MM.1S (cell line): Measurements from ENCODE around the gene IRX6.

Experiments used
- DNase-seq: peaks from one replicate; pipeline ENCODE4 v3.0.0-alpha.2; 2015
- H2AFZ ChIP-seq: fragments of 300-600 bp; sonication (generic); 2 replicates; pipeline ENCODE4 v1.6.0; 2016; ENCODE audit warnings: antibody characterized with exemption, low read length
- H3F3A ChIP-seq: fragments of 300-600 bp; sonication (generic); 2 replicates; pipeline ENCODE4 v1.6.1; 2016; ENCODE audit warnings: mild to moderate bottlenecking, antibody characterized with exemption, low read length, moderate library complexity, mixed read lengths; ENCODE audit not compliant: insufficient read depth
- H3K27ac ChIP-seq: fragments of 300-600 bp; sonication (generic); 2 replicates; pipeline ENCODE4 v1.5.1; 2016; ENCODE audit warnings: mild to moderate bottlenecking, low read length
- H3K27me3 ChIP-seq: fragments of 300-600 bp; sonication (generic); replicated peaks from 2 replicates; pipeline ENCODE4 v1.6.0; 2016; ENCODE audit warnings: low read length; ENCODE audit not compliant: insufficient read depth
- H3K36me3 ChIP-seq: fragments of 300-600 bp; sonication (generic); replicated peaks from 2 replicates; pipeline ENCODE4 v1.6.1; 2016; ENCODE audit warnings: mild to moderate bottlenecking, low read length, mixed read lengths; ENCODE audit not compliant: insufficient read depth
- H3K4me1 ChIP-seq: fragments of 300-600 bp; sonication (generic); 2 replicates; pipeline ENCODE4 v1.6.1; 2016; ENCODE audit warnings: low read length, mixed read lengths
- H3K4me2 ChIP-seq: fragments of 300-600 bp; sonication (generic); 2 replicates; pipeline ENCODE4 v1.6.0; 2016; ENCODE audit warnings: low read depth, low read length
- H3K4me3 ChIP-seq: fragments of 300-600 bp; sonication (generic); 2 replicates; pipeline ENCODE4 v1.5.1; 2016; ENCODE audit warnings: low read length, mixed read lengths
- H3K79me2 ChIP-seq: fragments of 300-600 bp; sonication (generic); 2 replicates; pipeline ENCODE4 v1.6.1; 2016; ENCODE audit warnings: mixed run types, low read length, mixed read lengths
- H3K9ac ChIP-seq: fragments of 300-600 bp; sonication (generic); 2 replicates; pipeline ENCODE4 v1.6.1; 2016; ENCODE audit warnings: low read length, mixed read lengths
- H3K9me2 ChIP-seq: fragments of 300-600 bp; sonication (generic); replicated peaks from 2 replicates; pipeline ENCODE4 v1.6.1; 2016; ENCODE audit warnings: mild to moderate bottlenecking, low read length, mixed read lengths; ENCODE audit not compliant: insufficient read depth
- H3K9me3 ChIP-seq: fragments of 300-600 bp; sonication (generic); replicated peaks from 2 replicates; pipeline ENCODE4 v1.6.1; 2016; ENCODE audit warnings: mild to moderate bottlenecking, low read length, mixed read lengths; ENCODE audit not compliant: insufficient read depth
- H4K20me1 ChIP-seq: fragments of 300-600 bp; sonication (generic); 2 replicates; pipeline ENCODE4 v1.6.1; 2016; ENCODE audit warnings: mild to moderate bottlenecking, low read length, moderate library complexity, mixed read lengths; ENCODE audit not compliant: insufficient read depth
- EZH2 ChIP-seq: fragments of 300-600 bp; sonication (generic); optimal IDR thresholded peaks from 2 replicates; pipeline ENCODE3; 2017; ENCODE audit warnings: low read depth, mild to moderate bottlenecking, antibody characterized with exemption, low read length, mixed read lengths
- EZH2phosphoT487 ChIP-seq: fragments of 300-600 bp; sonication (generic); IDR thresholded peaks from 2 replicates; pipeline ENCODE4 v1.6.1; 2018; ENCODE audit warnings: antibody characterized with exemption, low read length
- TF ChIP-seq, protein P1 (sequence below): fragments of 300-600 bp; sonication (generic); IDR thresholded peaks from 2 replicates; pipeline ENCODE4 v1.5.1; 2016; ENCODE audit warnings: antibody characterized with exemption, low read length, mixed read lengths

The IRX6 gene

GRCh38 chr16:55333684-55334083, 9.7 kb downstream of the IRX6 start:
- Histone ChIP-seq H3K9me2 (no peaks in the 10 kb centered on the region), H3K4me2 (no peak overlapping the region), H3K79me2 (no peaks in the 10 kb centered on the region), H3K4me1 (no peaks in the 10 kb centered on the region), H3K27me3 (no peaks in the 10 kb centered on the region), H2AFZ (no peak overlapping the region), H4K20me1 (no peaks in the 10 kb centered on the region), H3K27ac (no peak overlapping the region), H3K4me3 (no peak overlapping the region), H3K9ac (no peak overlapping the region), H3F3A (no peaks in the 10 kb centered on the region), H3K9me3 (no peaks in the 10 kb centered on the region), H3K36me3 (no peaks in the 10 kb centered on the region)
- TF ChIP-seq EZH2phosphoT487: no peak
- no peak for TF ChIP-seq EZH2
- TF ChIP-seq, protein P1, sequence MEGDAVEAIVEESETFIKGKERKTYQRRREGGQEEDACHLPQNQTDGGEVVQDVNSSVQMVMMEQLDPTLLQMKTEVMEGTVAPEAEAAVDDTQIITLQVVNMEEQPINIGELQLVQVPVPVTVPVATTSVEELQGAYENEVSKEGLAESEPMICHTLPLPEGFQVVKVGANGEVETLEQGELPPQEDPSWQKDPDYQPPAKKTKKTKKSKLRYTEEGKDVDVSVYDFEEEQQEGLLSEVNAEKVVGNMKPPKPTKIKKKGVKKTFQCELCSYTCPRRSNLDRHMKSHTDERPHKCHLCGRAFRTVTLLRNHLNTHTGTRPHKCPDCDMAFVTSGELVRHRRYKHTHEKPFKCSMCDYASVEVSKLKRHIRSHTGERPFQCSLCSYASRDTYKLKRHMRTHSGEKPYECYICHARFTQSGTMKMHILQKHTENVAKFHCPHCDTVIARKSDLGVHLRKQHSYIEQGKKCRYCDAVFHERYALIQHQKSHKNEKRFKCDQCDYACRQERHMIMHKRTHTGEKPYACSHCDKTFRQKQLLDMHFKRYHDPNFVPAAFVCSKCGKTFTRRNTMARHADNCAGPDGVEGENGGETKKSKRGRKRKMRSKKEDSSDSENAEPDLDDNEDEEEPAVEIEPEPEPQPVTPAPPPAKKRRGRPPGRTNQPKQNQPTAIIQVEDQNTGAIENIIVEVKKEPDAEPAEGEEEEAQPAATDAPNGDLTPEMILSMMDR: no peak
- no peak for DNase-seq

DNA sequence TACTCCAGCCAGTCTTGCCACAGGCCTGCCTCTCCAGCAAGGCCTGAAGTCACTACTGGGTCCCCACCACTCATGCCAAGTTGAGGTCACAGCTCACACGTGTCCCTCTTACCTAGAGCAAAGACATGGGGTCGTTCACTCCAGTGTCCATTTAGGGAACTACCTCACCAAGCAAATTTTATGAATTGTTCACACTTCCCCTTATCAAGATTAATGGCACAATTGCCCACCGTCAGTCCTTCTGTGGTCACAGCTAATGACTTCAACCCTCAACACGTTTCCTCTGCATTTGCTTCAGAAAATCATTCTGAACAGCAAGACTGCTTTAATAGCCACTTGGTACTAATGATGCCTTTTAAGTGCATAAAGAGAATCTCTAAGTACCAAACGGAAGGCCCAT, 14.6 kb downstream of the IRX6 start:
- H3K4me2 ChIP-seq: no peak overlapping the region

DNA sequence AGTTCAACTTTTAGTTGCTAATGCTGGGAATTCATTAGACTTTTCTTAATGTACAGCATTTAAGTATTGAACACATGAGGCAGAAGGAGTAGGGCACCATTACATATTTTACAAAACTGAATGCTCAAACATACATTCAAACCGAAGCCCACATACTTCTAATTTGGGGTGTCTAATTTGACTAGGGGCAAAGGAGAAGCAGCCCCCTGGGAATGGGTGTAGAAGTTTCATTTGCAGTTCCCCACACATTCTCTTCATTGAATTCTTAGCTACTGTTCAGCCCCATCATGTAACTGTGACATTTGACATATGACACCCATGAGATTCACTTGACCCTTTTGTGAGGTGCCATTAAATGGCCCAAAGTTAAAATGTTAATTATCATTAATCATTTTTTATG, 16.4 kb downstream of the IRX6 start:
- H3F3A ChIP-seq: no peaks in the 10 kb centered on the region
- no peaks in the 10 kb centered on the region for H3K9me2 ChIP-seq
- no peak overlapping the region for H3K4me2 ChIP-seq
- H2AFZ ChIP-seq: no peak overlapping the region
- no peak overlapping the region for H3K9ac ChIP-seq
- H3K4me3 ChIP-seq: no peak overlapping the region
- no peaks in the 10 kb centered on the region for H3K27me3 ChIP-seq
- no peaks in the 10 kb centered on the region for H3K36me3 ChIP-seq
- no peaks in the 10 kb centered on the region for H3K79me2 ChIP-seq
- DNase-seq: no peak
- TF ChIP-seq, protein P1: no peak
- H3K4me1 ChIP-seq: no peaks in the 10 kb centered on the region
- H3K27ac ChIP-seq: no peak overlapping the region
- no peaks in the 10 kb centered on the region for H4K20me1 ChIP-seq
- no peaks in the 10 kb centered on the region for H3K9me3 ChIP-seq

More for the DNA sequence above, 14.6 kb downstream of the IRX6 start:
- Histone ChIP-seq H3K9me2 (no peaks in the 10 kb centered on the region), H3K79me2 (no peaks in the 10 kb centered on the region), H3K36me3 (no peaks in the 10 kb centered on the region), H2AFZ (no peak overlapping the region), H3K27ac (no peak overlapping the region), H4K20me1 (no peaks in the 10 kb centered on the region), H3K9ac (no peak overlapping the region), H3F3A (no peaks in the 10 kb centered on the region), H3K27me3 (no peaks in the 10 kb centered on the region), H3K9me3 (no peaks in the 10 kb centered on the region), H3K4me3 (no peak overlapping the region), H3K4me1 (no peaks in the 10 kb centered on the region)
- DNase-seq: no peak
- TF ChIP-seq EZH2phosphoT487 (no peak), EZH2 (no peak)
- TF ChIP-seq, protein P1: no peak

GRCh38 chr16:55341681-55342080, 17.7 kb downstream of the IRX6 start:
- no peaks in the 10 kb centered on the region for H3F3A ChIP-seq
- H3K27me3 ChIP-seq: no peaks in the 10 kb centered on the region
- H3K9ac ChIP-seq: no peak overlapping the region
- no peaks in the 10 kb centered on the region for H3K36me3 ChIP-seq
- H3K9me3 ChIP-seq: no peaks in the 10 kb centered on the region
- no peak overlapping the region for H3K4me2 ChIP-seq
- no peaks in the 10 kb centered on the region for H3K4me1 ChIP-seq
- H3K79me2 ChIP-seq: no peaks in the 10 kb centered on the region
- no peaks in the 10 kb centered on the region for H4K20me1 ChIP-seq
- H2AFZ ChIP-seq: no peak overlapping the region
- H3K27ac ChIP-seq: no peak overlapping the region
- DNase-seq: no peak
- TF ChIP-seq EZH2phosphoT487 (no peak), EZH2 (no peak)
- TF ChIP-seq, protein P1: no peak
- no peak overlapping the region for H3K4me3 ChIP-seq
- no peaks in the 10 kb centered on the region for H3K9me2 ChIP-seq
